GM08714 (cell line): Measurements from ENCODE around the gene SUPT20HL1.

Source experiments
- H3K4me3 ChIP-seq: fragments of 200-500 bp; sonication (Bioruptor generic); 2 replicates; pipeline ENCODE4 v1.5.1; 2014; ENCODE audit warnings: mild to moderate bottlenecking, low read length, inconsistent platforms
- ZNF274 ChIP-seq: IDR thresholded peaks from 2 replicates; pipeline ENCODE4 v1.6.1; 2012; ENCODE audit warnings: mild to moderate bottlenecking, low read depth, low read length

SUPT20HL1 gene

DNA sequence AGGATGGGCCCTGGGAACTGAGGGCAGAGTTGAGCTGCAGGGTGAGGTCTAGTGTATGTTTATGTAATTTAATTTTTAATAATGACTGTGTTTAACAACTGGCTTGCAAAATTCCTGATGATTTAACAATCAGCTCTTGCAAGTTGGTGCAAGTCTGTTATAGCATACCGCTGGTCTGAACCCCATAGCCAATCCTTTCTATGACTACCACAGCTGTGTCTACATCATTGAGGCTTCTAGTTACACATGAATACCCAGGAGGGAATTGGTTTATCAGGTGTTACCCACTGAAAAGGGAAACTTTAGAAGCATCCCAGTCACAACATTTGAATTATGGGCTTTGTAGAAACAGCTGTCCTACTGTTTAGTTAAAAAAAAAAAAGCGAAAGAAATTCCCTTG, 38.3 kb downstream of the SUPT20HL1 start:
- no peak for TF ChIP-seq ZNF274
- no peak overlapping the region for H3K4me3 ChIP-seq

DNA sequence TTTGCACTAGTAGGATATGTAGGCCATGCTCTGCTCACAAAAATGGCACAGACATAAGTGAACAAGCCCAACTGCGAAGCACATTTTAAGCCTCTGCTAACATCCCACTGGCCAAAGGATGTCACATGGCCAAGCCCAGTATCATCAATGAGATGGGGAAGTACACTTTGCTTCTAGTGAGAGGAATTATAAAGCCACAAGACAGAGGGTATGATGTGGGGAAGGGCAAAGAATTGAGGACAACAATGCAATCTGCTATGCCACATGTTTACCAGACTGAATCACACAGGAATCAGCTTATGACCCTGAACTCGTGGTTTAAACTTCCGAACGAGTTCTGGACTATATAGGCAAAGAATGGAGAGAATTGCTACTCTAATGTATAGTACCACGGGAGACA, 39.1 kb downstream of the SUPT20HL1 start:
- H3K4me3 ChIP-seq = no peak overlapping the region
- no peak for TF ChIP-seq ZNF274

DNA sequence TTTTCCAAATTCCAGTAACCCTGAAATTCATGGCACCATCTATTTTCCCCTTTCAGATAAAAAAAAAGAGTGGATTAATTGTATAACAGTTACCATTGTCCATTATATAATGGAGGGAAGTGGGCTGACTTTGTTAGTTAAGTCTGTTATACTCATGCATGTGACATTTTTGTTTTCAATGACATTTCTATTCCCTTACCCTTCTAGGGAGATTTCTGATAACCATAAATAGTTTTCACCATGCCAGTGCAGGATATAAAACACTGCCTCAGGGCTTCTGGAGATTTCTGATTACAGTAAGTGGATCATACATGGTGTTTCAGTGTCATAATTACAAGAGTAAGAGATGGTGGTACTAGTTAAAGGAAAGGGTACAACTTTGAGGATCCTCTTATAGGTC, 45.5 kb downstream of the SUPT20HL1 start:
- H3K4me3 ChIP-seq = no peak overlapping the region
- no peak for TF ChIP-seq ZNF274
